SJSA1 (cell line): ENCODE measurements around the gene DNAH10. TPM values are rescaled to one million over a fixed set of nuclear protein-coding genes. Genes with fewer than 3 reads are reported as not detected.
A peak's percentile ranks its signal among the peaks of the same experiment; 100 is the strongest.

Source experiments
- DNase-seq, 2 experiments: peaks; one replicate each; pipeline ENCODE4 v3.0.0-alpha.2; 2015 to 2020; ENCODE audit warnings: low spot score in 2 of 2, low read depth in 1 of 2
- H3K27ac ChIP-seq: fragments of 250-450 bp; sonication (Bioruptor Pico); 2 replicates; pipeline ENCODE4 v1.5.1; 2020; ENCODE audit warnings: mild to moderate bottlenecking, moderate library complexity
- H3K27me3 ChIP-seq: fragments of 250-450 bp; sonication (Bioruptor Pico); replicated peaks from 2 replicates; pipeline ENCODE4 v1.5.1; 2020; ENCODE audit warnings: mild to moderate bottlenecking, moderate library complexity
- H3K36me3 ChIP-seq: fragments of 250-450 bp; sonication (Bioruptor Pico); 2 replicates; pipeline ENCODE4 v1.5.1; 2020; ENCODE audit warnings: mild to moderate bottlenecking
- H3K4me1 ChIP-seq: fragments of 250-450 bp; sonication (Bioruptor Pico); replicated peaks from 2 replicates; pipeline ENCODE4 v1.6.1; 2021; ENCODE audit warnings: mild to moderate bottlenecking
- H3K4me3 ChIP-seq: fragments of 250-450 bp; sonication (Bioruptor Pico); 2 replicates; pipeline ENCODE4 v1.5.1; 2020; ENCODE audit warnings: mild to moderate bottlenecking
- H3K9me3 ChIP-seq: fragments of 250-450 bp; sonication (Bioruptor Pico); replicated peaks from 2 replicates; pipeline ENCODE4 v1.5.1; 2020; ENCODE audit warnings: mild to moderate bottlenecking
- total RNA-seq: library from RNA; depleted of rRNA; stranded (reverse); fragments of >200 nt; shearing (Covaris generic); gene quantifications from 2 replicates; pipeline ENCODE4 v1.2.3, GENCODE V29; 2014

Gene DNAH10
- total RNA-seq, 1 experiment from 2014 or later, result 1.00 TPM

GRCh38 chr12:123894823-123895345 is 132.8 kb downstream of the DNAH10 start:
- no peak for DNase-seq
- Histone ChIP-seq H3K27me3 (no peaks in the 10 kb centered on the region), H3K4me1 (peaks cover 20% of the 10 kb centered on the region), H3K27ac (no peak overlapping the region), H3K4me3 (no peak overlapping the region), H3K9me3 (no peaks in the 10 kb centered on the region), H3K36me3 (no peaks in the 10 kb centered on the region)

DNA sequence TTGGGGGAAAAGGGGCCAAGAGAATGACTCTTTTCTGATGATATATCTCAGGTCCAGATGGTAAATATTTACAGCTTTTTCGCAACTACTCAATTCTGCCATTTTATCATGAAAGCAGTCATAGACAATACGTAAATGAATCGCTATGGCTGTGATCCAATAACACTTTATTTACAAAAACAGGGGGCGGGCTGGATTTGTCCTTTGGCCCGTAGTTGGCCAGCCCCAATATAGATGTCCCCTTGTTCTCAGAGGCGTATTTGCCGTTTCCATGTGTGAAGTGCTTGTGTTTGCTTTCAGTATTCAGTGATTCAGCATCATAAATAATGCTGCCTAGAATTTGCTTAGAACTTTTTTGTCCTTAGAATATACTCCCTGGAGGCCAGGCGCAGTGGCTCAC is 133.3 kb downstream of the DNAH10 start:
- DNase-seq, result no peak
- H3K4me3 ChIP-seq, result no peak overlapping the region
- H3K4me1 ChIP-seq, result peaks cover 20% of the 10 kb centered on the region
- no peaks in the 10 kb centered on the region for H3K27me3 ChIP-seq
- H3K27ac ChIP-seq, result no peak overlapping the region
- H3K36me3 ChIP-seq, result no peaks in the 10 kb centered on the region
- H3K9me3 ChIP-seq, result no peaks in the 10 kb centered on the region

DNA sequence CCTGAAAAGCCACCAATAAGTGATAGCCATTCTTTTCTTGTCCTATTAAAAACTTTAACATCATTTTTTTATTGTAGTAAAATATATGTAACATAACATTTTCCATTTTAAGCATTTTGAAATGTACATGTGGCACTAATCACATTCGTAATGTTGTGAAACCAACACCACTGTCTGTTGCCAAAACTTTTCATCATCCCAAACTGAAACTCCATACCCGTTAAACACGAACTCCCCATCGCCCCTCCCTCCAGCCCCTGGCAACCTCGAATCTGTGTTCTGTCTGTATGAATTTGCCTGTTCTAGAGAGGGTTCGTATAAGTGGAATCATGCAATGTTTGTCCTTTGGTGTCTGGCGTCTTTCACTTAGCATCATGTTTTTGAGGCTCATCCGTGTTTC is 134.7 kb downstream of the DNAH10 start:
- H3K4me1 ChIP-seq, result peaks cover 20% of the 10 kb centered on the region
- DNase-seq, result no peak
- H3K4me3 ChIP-seq, result peak overlapping the region; percentile 23
- peak overlapping the region; percentile 49 for H3K27ac ChIP-seq
- H3K27me3 ChIP-seq, result no peaks in the 10 kb centered on the region
- no peaks in the 10 kb centered on the region for H3K36me3 ChIP-seq
- H3K9me3 ChIP-seq, result no peaks in the 10 kb centered on the region

- peaks cover 20% of the 10 kb centered on the region for H3K4me1 ChIP-seq
- DNase-seq, result peak; percentile 82 to 84
- no peaks in the 10 kb centered on the region for H3K36me3 ChIP-seq
- peak overlapping the region; percentile 49 for H3K27ac ChIP-seq
- no peaks in the 10 kb centered on the region for H3K9me3 ChIP-seq
- H3K27me3 ChIP-seq, result no peaks in the 10 kb centered on the region
- H3K4me3 ChIP-seq, result peak overlapping the region; percentile 23
These were observed 135.1 kb downstream of the DNAH10 start for GRCh38 chr12:123897221-123897620.

DNA sequence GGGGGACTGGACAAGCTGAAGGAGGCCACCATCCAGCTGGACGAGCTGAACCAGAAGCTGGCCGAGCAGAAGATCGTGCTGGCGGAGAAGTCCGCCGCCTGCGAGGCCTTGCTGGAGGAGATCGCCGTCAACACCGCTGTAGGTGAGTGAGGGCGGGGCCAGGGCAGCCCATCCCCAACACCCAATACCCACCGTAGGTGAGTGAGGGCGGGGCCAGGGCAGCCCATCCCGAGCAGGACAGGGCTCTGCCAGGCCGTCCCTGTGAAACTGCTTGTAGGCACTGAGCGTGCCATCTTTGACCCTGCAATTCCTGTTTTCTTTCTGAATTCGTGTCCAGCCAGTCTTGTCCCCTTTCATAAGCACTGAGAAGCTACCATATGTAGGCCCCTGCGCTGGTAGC is 136.6 kb downstream of the DNAH10 start:
- no peak for DNase-seq
- no peak overlapping the region for H3K27ac ChIP-seq
- peaks cover 20% of the 10 kb centered on the region for H3K4me1 ChIP-seq
- H3K9me3 ChIP-seq, result no peaks in the 10 kb centered on the region
- H3K4me3 ChIP-seq, result no peak overlapping the region
- no peaks in the 10 kb centered on the region for H3K27me3 ChIP-seq
- H3K36me3 ChIP-seq, result no peaks in the 10 kb centered on the region

- H3K36me3 ChIP-seq, result no peaks in the 10 kb centered on the region
- H3K27me3 ChIP-seq, result no peaks in the 10 kb centered on the region
- H3K27ac ChIP-seq, result no peak overlapping the region
- no peak for DNase-seq
- H3K4me3 ChIP-seq, result no peak overlapping the region
- no peaks in the 10 kb centered on the region for H3K9me3 ChIP-seq
- H3K4me1 ChIP-seq, result peaks cover 20% of the 10 kb centered on the region
These were observed 137.3 kb downstream of the DNAH10 start for GRCh38 chr12:123899368-123899767.

DNA sequence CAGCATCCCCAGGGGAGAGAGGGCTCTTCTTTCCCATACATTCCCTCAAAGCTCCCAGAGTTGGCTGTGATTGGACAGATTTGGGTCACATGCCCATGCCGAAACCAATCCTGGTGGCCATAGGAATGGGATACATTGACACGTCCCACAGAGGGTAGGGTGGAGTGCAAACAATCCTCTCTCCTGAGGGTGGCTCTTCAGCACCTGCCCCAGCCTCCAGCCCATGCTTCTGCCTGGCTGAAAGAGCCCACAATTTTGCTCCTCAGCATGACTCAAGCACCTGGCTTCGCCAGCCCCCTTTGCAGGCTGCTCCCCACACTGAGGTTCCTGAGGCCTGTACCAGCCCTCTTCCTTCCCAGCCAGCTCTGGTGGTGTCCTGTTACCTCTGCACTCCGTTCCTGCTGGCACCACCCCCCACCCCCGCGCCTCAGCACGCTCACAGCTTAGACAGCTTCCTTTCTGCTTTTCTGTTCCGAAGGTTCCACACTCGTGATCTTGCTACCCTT is 138.8 kb downstream of the DNAH10 start:
- Histone ChIP-seq H3K27ac (no peak overlapping the region), H3K4me3 (no peak overlapping the region), H3K27me3 (no peaks in the 10 kb centered on the region), H3K9me3 (no peaks in the 10 kb centered on the region), H3K4me1 (peaks cover 21% of the 10 kb centered on the region), H3K36me3 (no peaks in the 10 kb centered on the region)
- DNase-seq, result no peak

GRCh38 chr12:123902821-123903220 is 140.7 kb downstream of the DNAH10 start:
- no peaks in the 10 kb centered on the region for H3K27me3 ChIP-seq
- DNase-seq, result no peak
- no peaks in the 10 kb centered on the region for H3K9me3 ChIP-seq
- H3K4me3 ChIP-seq, result no peak overlapping the region
- H3K36me3 ChIP-seq, result no peaks in the 10 kb centered on the region
- H3K4me1 ChIP-seq, result peaks cover 7% of the 10 kb centered on the region
- H3K27ac ChIP-seq, result no peak overlapping the region

GRCh38 chr12:123903301-123904065 is 141.4 kb downstream of the DNAH10 start:
- Histone ChIP-seq H3K27me3 (no peaks in the 10 kb centered on the region), H3K36me3 (no peaks in the 10 kb centered on the region), H3K4me1 (0 out of 2 replicates have a peak, but pooled peaks cover 4% of the 10 kb centered on the region), H3K4me3 (no peak overlapping the region), H3K9me3 (no peaks in the 10 kb centered on the region), H3K27ac (no peak overlapping the region)
- DNase-seq, result no peak

DNA sequence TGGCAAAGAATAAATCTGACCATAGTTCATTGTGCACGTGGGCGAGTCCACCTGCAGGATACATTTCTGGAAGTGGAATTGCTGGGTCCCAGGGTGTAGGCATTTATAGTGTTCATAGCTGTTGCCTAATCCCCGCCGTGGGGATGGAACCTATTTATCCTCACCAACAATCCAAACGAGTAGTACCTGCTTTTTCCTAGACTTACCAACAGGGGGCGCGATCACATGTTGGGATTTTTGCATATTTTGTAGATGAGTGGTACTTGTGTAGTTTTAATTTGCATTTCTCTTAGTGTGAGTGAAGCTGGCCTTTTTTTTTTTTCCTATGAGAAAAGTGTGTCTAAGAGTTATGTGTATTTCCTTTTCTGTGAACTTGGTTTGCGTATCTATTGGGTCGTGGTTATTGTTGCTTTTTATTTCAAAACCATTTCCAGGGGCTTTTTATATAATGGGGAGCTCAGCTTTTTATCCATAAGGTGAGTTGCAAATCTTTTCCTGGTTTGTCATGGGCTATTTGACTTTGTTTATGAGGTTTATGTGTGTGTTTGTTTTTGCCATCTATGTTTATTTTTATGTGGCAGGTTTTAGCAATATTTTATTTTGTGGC is 143.3 kb downstream of the DNAH10 start:
- Histone ChIP-seq H3K27ac (no peak overlapping the region), H3K4me1 (0 out of 2 replicates have a peak, but pooled peaks cover 4% of the 10 kb centered on the region), H3K9me3 (no peaks in the 10 kb centered on the region), H3K4me3 (no peak overlapping the region), H3K36me3 (no peaks in the 10 kb centered on the region), H3K27me3 (no peaks in the 10 kb centered on the region)
- peak; percentile 61 to 86 for DNase-seq

DNA sequence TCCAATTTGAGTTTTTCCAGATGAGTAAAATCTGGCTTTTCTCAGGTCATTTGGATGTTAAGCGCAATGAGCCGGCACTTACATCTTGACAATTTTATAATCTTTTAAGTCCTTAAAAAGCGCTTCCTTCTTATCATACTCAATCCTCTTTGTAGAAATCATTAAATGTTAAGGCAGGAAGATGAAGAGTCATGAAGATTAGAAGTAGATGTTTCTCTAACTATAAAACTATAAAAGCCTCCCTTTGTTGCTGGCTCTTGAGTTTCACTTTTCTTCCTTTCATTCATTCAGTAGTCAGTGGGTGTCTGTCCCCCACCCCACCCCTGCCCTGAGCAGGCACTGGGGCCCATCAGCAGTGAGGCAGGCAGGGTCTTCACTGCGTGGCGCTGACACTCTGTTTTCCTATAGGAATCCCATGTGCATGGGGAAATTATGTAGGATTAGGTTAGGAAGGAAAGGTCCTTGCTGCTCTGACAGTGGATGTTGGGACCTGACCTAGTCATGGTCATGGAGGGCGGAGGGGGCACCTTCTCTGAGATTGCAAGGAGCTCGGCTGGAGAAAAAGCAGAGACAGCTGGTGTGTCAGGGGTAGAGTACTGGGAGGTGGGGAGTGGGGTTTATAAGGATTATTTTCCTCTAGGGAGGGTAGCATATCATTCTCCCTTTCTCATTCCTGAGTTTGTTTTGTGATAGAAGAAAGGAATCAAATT is 144.8 kb downstream of the DNAH10 start:
- no peaks in the 10 kb centered on the region for H3K9me3 ChIP-seq
- no peak overlapping the region for H3K4me3 ChIP-seq
- H3K27me3 ChIP-seq, result no peaks in the 10 kb centered on the region
- no peak overlapping the region for H3K27ac ChIP-seq
- H3K36me3 ChIP-seq, result no peaks in the 10 kb centered on the region
- no peak for DNase-seq
- 0 out of 2 replicates have a peak, but pooled peaks cover 4% of the 10 kb centered on the region for H3K4me1 ChIP-seq

DNA sequence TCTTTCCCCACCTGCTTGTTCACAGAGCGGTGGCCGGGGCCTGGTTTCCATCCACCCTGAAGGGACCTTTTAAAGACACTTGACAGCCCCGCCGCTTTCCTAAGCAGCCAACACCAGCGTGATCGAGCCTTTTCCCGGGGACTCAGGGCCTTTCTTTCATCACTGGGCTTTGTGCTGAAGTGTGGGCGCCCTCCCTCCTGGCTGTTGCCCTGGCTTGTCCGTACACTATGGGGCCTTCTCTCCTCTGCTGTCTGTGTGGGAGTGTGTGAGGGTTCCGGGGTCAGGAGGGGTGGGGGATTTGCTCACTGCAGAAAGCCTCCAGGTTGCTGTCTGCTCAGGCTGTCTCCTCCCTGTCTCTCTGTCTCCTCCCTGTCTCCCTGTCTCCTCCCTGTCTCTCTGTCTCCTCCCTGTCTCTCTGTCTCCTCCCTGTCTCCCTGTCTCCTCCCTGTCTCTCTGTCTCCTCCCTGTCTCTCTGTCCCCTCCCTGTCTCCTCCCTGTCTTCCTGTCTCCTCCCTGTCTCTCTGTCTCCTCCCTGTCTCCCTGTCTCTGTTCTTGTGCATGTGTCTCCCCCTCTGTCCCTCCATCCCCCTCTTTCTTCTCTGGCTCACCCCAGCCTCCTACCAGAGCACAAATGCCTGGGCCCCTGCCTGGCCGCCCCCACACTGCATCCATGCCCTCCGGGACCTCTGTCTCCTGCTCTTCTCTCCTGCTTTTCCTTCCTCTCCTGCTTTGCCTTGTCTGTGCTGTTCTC is 145.8 kb downstream of the DNAH10 start:
- DNase-seq, result no peak
- Histone ChIP-seq H3K4me1 (0 out of 2 replicates have a peak, but pooled peaks cover 4% of the 10 kb centered on the region), H3K27me3 (no peaks in the 10 kb centered on the region), H3K9me3 (no peaks in the 10 kb centered on the region), H3K27ac (no peak overlapping the region), H3K36me3 (no peaks in the 10 kb centered on the region), H3K4me3 (no peak overlapping the region)
